HG03354 (cell line): ENCODE measurements around the gene RIMOC1.
"Not testable (repeated sequence)": the region's sequence is repeated elsewhere in the genome, so short reads cannot be mapped to it uniquely, and the experiment has no call there.

Experiments
- ATAC-seq: cut with Tn5 transposase; IDR thresholded peaks from one replicate; pipeline ENCODE4 v1.9.1; 2021; ENCODE audit warnings: mild to moderate bottlenecking; ENCODE audit not compliant: unreplicated experiment, poor library complexity, severe bottlenecking

The RIMOC1 gene

GRCh38 chr5:41945332-41945955, 41.3 kb downstream of the RIMOC1 start:
- not testable (repeated sequence) for ATAC-seq

GRCh38 chr5:41951224-41951623, 47.1 kb downstream of the RIMOC1 start:
- no peak for ATAC-seq
